NCI-H1417 (cell line): ENCODE results near the gene COL18A1.

Experiments used
- DNase-seq, 3 experiments: peaks; one replicate each; lab custom pipeline; 2025; lab: John Stamatoyannopoulos, UW

Gene COL18A1

DNA sequence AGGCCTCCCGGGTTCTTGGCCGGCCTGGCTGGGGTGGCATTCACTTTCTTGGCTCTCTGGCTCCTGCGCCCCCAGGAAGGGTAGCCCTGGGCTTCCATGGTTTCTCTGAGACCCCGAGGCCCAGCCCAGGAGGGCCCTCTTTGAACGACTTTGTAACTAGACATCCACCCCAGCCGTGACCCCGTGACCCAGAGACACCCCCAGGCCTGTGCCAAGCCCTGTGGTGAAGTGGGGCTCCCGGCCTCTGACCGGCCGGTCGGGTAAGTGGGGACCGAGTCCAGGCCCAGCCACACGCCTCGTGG is 64.0 kb downstream of the COL18A1 start:
- no peak for DNase-seq

DNA sequence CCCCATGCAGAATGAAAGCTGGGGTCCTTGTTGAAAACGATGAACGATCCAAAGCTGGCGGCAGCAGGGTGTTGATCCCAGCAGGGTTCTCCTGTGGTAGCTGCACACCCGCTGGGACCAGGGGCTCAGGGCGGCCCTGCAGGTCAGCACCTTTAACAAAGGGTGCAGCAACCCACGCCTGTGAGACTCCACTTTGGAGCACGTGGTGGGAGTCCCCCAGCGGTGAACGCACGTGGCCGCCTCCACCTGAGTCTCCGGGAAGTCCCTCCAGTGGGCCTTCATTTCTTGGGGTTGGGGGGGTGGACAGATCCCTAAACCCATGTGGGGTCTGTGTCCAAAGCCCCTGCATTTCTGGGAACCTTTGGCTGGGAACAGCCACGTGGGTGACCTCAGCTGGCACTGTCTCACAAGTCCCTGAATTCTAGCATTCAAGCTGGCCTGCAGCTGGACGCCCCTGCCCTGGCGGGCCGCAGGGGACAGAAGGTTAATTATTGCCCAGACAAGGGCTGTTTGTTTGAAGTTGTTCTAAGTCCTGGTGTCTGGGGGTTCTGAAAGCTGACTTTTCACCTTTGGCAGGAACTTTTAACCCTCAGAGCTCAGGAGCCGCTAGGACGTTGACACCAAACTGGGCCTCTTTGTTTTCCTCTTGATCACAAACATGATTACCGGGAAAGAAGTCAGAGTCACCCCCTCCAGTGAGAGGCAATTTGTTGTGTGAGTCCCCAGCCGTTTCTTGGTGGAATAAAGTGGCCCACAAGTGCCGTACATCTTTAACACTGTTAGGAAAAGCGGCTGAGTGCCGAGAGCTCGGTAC is 64.5 kb downstream of the COL18A1 start:
- no peak for DNase-seq

DNA sequence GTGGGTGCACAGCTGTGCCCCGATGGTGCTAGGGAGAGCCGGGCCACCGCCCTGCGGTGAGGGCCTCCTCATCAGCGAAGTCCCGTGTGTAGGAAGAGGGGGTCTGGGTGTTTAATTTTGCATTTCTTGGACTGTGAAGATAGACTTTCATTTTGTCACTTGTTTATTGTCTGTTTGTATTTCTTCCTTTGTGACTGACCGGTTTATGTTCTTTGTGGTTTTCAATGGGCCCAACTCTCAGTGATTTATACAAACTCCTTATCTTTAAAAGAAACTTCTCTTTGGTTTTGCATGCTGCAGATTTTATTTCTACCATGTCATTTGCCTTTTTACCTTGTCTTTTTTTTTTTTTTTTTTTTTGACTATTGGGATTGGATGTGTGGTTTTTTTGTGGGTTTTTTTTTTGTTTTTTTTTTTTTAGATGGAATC is 65.1 kb downstream of the COL18A1 start:
- no peak for DNase-seq

DNA sequence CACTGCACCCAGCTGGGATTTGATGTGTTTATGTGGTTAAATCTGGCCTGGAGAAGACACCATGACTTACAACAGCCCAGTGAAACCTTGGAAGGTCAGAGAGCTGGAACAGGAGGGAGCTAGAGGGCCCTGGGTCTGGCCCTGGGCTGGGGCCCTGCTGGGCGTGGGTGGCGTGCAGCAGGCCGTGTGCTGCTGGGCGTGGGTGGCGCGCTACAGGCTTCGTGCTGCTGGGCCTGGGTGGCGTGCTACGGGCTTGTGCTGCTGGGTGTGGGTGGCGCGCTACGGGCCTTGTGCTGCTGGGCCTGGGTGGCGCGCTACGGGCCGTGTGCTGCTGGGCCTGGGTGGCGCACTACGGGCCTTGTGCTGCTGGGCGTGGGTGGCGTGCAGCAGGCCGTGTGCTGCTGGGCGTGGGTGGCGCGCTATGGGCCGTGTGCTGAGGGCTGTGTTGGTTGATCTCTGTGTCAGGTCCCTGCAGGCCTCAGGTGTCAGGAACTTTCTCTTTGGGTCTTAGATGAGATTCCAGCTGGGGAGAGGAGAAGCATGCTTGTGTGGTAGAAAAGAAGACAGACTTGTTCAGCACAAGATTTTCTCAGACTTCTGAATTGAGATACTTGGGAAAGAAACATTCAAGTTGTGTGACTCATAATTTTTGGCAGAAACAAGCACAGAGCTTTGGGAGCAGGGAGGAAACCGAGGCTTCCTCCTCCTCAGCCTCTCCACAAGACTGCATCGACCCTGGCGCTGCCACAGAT is 66.0 kb downstream of the COL18A1 start:
- DNase-seq = no peak

DNA sequence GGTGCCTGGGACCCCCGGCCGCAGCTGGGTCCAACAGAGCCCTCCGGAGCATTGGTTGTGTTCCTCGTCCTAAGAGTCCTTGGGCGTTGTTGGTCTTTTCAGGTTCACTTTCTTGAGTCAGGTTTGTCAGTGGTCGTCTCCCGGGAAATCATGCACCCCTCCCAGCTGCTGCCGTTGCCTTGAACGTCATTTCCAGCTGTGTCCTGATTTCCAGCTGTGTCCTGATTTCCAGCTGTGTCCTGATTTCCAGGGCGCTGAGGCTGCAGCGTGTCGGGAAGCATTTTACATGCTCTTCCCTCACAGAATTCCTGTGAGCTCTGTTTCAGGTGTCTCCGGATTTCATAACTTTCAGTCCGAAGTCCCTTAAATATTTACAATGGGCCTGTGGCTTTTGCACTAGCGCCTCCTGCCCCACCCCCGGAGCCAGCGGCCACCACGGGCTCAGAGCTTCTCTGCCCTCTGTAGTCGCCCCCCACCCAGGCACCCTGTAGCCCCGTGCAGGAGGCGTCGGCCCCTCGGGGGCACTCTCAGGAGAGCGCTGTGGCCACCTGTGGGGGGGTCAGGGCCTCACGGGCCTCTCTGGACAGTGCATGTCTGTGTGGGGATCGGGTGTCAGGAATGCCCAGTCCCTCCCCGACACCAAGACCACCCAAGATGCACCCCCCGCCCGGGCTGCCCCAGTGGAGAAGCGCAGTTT is 66.7 kb downstream of the COL18A1 start:
- DNase-seq = no peak

DNA sequence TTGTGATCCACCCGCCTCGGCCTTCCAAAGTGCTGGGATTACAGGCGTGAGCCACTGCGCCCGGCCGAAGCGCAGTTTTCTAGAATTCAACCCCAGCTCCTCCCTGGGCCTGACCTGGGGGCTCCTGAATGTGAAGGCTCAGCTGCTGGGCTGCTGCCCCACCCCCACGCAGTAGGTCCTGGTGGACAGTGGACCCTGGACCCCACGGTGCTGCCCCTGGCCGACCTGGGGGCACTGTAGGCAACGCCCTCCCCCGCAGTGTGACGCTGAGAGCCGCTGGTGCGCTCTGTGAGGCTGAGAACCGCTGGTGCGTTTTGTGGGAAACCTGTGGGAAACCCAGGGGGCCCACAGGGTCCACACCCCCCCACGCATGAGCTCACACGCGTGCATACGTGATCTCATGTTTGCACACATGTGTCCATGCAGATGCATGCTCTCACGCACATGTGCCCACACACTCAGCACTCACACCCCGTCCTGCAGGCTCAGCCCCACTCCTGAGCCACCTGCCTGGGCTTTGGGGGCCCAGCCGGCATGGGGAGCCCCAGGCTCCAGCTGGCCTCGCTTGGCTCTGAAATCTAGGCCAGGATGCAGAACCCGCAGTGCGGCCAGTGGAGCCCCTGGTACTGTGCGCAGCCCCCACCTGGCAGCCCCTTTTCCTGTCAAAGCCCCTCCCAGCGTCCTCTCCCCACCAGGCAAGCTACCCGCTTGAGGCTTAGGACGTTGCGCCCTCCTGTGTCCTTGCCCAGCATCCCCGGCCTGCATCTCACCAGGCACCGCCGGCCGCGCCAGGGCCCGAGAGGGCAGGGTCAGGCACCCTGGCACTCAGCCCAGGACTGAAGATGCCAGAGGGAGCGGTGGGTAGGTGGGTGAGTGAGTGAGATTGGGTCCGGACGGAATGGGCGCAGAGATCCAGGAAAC is 67.7 kb downstream of the COL18A1 start:
- DNase-seq = no peak

DNA sequence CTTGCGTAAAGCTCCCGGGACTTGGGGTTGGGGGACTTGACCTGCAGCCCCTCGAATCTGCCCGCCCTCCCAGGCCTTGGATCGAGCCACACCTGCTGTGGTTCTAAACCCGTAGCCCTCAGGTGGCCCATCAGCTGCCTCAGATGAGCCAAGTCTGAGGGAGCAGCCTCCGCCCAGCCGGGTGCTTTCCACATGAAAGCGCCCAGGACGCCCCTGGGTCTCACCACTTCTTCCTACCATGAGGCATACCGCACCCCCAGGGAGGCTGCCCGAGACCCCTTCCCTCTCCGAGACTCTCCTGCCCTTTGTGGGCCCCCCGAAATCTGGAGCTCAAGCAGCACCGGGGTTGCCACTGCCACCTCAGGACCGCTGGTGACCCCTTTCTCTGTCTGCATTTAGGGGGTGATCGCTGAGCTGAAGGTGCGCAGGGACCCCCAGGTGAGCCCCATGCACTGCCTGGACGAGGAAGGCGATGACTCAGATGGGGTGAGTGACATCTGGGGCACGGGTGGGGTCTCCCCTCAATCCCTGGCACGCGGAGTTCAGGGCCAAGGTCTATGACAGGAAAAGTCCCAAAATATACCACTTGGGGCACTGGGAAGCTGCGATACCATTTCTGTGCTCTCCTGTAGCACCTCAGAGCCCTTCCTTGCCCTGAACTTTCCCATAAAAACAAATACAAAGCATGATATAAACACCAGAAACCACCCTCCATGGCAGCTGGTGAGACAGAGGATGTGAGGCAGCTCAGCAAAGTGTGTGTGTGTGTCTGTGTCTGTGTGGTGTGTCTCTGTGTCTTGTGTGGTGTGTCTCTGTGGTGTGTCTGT is 68.7 kb downstream of the COL18A1 start:
- DNase-seq = no peak

DNA sequence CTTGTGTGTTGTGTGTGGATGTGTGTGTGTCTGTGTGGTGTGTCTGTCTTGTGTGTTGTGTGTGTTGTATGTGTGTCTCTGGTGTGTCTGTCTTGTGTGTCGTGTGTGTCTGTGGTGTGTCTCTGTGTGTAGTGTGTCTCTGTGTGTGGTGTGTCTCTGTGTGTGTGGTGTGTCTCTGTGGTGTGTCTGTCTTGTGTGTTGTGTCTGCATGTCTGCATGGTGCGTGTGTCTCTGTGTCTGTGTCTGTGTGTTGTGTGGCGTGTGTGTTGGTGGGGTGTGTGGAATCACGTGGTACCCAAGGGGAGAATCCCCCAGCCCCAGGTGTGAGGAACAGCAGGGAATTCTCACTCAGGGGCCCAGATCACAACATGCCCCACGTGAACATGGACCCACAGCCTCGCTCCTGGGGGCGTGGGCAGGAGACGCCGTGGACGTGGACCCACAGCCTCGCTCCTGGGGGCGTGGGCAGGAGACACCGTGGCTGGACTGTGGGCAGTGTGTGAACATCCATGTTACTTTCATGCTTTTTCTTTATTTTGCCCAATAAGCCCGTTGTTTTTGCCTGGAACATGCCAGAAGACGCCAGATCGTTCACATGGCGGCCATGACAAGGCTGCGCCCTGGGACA is 69.5 kb downstream of the COL18A1 start:
- DNase-seq = no peak

DNA sequence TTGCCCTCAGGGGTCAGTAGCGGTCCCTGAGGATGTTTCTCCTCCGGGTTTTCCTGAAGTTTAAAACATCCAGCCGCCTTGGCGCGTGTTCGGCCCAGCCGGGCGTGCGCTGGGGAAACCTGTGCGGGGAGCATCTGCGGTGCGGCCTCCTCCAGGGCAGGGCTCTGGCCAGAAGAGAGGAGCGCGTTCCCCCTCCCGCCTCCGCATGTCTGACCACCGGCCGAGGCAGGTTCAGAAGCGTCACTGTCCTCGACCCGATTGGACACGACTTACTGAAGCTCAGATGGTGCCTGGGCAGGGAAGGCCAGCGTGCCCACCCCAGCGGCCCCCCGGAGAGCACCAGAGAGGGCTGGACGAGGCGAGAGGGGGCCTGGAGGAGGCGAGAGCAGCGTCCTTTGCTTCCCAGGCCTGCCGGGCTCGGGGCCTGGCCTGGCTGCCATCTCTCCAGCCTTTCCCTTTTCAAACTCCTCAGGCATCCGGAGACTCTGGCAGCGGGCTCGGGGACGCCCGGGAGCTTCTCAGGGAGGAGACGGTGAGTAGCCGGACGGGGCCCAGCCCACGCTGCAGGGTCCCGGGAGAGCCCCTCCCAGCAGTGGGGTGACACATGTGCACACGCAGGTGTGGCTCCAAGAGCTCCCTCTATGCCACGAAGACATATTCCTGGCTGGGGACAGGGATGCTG is 70.2 kb downstream of the COL18A1 start:
- no peak for DNase-seq

DNA sequence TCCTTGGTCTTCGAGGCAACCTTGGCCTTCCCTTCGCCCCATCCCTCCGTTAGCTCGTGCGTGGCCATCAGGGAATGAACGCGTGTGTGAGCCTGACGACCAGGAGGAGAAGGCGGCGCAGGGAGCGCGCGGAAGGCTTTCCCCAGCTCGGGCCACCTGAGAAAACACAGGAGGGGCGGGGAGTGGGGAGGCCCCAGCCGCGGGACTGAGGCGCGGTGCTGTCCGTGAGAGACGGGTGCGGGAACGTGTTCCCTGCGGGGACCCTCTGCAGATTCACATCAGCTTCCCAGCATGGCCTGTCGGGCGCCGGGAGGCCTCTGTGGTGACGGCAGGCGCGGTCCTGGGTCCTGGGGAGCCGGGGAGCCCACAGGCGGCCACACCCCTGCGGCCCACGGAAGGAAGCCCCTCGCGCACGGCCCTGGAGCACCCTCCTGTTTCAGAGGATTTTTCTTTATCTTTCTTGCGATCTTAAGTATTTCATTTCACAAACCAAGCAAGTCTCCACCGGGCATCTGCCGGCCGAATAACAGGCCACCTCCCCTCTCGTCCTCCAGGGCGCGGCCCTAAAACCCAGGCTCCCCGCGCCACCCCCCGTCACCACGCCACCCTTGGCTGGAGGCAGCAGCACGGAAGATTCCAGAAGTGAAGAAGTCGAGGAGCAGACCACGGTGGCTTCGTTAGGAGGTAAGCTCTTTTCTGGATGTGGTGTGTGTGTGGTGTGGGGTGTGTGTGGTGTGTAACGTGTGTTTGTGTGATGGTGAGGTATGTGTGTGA is 71.0 kb downstream of the COL18A1 start:
- no peak for DNase-seq

DNA sequence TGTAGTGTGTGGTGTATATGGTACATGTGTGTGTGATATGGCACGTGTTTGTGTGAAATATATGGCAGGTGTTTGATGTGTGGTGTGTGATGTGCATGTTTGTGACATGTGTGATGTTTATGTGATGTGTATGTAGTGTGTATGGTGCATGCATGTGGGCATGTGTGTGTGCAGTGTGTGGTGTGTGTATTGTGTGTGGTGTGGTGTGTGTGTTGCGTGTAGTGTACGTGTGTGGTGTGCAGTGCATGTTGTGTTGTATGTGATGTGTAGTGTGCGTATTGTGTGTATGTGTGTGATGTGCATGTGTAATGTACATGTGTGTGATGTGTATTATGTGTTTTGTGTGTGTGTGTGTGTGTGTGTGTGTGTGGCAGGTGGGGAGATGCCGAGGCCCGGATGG is 71.6 kb downstream of the COL18A1 start:
- no peak for DNase-seq

DNA sequence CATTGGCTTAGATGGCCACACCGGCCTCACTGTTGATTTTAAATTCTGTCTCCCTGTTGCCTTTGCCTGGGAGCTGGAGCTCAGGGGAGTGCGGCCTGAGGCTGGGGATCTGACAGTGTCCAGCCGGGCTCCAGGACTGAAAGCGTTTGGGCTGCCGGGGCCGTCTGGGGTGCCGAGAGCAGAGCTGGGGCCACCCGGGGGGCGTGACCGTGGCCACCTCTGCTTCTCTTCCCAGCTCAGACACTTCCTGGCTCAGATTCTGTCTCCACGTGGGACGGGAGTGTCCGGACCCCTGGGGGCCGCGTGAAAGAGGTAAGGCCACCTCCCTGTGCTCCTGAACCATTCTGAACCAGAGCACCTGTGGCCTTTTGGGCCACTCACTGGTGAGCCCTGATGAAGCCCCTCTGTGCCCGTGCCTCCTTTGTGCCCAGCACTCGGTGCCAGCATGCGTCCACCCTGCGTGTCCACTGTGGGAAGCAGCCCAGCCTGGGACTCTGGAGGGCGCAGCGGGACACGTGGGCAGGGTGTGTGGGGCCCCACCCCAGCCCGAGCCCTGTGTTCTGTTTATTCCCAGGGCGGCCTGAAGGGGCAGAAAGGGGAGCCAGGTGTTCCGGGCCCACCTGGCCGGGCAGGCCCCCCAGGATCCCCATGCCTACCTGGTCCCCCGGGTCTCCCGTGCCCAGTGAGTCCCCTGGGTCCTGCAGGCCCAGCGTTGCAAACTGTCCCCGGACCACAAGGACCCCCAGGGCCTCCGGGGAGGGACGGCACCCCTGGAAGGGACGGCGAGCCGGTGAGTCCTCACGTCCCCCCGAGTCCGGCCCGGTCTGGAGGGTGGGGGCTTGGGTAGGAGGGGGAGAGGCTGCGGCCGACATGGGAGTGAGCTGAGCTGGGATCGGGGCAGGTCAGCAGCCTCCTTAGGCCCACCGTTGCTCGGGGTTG is 72.5 kb downstream of the COL18A1 start:
- DNase-seq = no peak

DNA sequence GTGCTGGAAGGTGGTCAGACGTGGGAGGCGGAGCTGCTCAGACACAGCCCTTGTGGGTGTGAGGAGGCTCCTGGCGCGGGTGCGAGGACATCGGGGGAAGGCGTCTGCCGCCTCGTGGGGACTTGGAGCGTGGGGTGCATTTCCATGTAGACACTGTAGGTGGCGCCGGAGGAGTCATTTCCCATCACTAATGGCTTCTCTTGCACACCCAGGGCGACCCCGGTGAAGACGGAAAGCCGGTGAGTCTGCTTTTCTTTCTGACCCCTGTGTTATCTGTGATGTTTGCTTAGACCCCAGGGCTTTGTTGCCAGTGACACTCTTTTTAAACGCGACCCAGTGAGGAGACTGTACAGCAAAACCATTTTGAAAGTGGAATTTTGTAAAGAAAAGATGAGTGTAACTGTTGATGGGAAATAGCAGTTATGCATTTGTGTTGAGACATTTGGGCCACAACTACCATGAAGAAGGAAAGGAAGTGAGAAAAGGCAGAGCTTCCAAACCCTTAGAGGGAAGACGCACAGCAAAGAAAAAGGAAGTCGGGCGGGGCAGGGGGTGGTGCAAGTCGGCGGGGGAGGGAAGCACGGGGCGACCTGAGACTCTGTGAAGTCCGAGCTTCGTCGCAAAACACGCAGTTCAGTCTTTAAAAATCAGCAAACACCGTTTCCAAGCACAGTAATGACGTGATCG is 73.3 kb downstream of the COL18A1 start:
- peak; percentile 23 to 88 (median 71) for DNase-seq

DNA sequence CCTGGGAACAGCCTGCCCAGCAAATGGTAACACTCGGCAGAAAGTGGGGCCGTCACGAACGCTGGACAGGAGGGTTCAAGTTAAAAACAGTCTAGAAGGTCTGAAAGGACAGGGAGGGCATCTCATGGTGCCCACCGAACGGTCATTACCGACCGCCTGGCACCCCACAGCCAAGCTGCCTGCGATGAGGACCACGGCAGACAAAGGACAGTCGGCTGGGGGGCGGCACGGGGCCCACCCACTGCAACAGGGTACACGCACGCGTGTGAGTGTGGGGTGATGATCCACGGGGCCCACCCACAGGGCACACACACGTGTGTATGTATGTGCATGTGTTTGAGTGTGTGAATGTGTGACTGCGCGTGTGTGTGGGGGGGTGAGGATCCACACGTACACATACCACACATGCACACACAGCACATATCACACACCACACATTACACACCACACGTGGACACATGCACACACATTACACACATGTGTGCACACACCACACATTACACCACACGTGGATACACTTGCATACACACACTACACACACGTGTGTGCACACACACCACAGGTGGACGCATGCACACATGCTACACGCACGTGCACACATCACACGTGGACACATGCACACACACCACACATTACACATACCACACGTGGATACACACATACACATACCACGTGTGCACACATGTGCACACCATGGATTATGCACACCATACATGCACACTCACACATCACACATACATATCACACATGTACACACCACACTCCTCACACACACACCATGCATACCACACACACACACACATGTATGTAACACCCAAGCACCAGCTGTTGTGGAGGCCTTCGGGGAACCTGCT is 74.1 kb downstream of the COL18A1 start:
- no peak for DNase-seq

DNA sequence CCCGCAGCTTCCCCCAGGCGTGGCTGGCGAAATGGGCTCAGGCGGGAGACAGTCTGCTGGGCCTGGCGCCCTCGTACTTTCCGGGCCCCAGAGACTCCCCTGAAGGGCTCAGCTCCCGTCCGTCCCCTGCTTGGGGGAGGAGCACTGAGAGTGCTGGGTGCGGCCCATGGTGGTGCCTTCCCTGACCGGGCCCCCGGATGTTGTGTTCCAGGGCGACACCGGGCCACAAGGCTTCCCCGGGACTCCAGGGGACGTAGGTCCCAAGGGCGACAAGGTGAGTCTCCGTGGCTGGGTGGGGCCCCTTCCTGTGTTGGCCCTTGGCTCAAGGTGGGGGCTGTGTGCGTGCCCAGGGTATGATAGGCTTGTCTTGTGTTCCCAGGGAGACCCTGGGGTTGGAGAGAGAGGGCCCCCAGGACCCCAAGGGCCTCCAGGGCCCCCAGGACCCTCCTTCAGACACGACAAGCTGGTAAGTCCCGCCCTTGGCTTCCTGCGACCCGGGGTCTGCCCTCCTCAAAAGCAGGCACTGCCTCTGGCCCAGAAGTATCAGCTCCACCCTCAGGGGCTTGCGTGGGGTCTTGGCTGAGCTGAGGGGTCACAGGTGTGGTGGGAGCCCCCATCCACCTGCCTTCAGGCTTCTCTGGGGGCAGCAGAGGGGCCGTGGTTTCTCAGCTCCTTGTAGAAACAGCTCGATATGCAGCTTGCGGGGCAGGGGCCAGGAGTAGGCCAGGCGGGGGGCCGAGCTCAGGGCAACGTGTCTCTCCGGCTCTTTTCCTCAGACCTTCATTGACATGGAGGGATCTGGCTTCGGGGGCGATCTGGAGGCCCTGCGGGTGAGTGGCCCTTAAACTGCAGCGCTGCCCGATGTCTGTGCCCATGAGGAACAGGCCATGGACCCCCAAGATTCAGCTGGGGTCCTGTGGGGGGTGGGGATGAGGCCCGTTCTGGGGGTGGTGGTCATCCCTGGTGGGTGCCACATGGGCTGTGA is 75.0 kb downstream of the COL18A1 start:
- DNase-seq = no peak
